GM12865 (cell line): ENCODE results near the gene OTOG.

Source experiments
- DNase-seq: peaks from one replicate; pipeline ENCODE4 v3.0.0; 2010; ENCODE audit warnings: low read depth
- H3K4me3 ChIP-seq: 2 replicates; pipeline ENCODE4 v1.5.1; 2011; ENCODE audit warnings: mild to moderate bottlenecking, low read depth, low read length, control low read depth
- TF ChIP-seq, protein P1 (sequence below): IDR thresholded peaks from 2 replicates; pipeline ENCODE4 v1.5.1; 2011; ENCODE audit warnings: low read length, control low read depth, low read depth, inconsistent platforms; ENCODE audit not compliant: insufficient read depth; ENCODE audit errors: missing control alignments

The OTOG gene

DNA sequence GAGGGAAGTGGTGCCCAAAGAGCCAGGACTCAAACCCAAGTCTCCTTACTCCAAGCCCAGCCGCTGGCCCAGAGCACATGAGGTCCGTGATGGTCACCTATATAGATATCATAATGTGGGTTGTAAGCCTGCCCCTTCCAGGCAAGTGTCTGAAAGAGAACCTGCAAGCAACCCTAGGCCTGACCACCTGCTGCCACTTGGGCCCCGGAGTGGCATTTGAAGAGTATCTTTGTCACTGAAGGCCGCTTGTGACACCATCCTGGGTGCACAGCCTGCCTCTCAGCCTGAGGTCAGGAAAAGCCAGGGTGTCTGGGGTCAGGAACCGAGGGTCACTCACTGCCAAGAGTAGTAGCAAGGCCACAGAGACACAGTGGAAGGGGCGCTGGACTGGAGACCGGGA is 32.4 kb downstream of the OTOG start:
- H3K4me3 ChIP-seq: no peak overlapping the region
- DNase-seq: no peak
- TF ChIP-seq, protein P1, sequence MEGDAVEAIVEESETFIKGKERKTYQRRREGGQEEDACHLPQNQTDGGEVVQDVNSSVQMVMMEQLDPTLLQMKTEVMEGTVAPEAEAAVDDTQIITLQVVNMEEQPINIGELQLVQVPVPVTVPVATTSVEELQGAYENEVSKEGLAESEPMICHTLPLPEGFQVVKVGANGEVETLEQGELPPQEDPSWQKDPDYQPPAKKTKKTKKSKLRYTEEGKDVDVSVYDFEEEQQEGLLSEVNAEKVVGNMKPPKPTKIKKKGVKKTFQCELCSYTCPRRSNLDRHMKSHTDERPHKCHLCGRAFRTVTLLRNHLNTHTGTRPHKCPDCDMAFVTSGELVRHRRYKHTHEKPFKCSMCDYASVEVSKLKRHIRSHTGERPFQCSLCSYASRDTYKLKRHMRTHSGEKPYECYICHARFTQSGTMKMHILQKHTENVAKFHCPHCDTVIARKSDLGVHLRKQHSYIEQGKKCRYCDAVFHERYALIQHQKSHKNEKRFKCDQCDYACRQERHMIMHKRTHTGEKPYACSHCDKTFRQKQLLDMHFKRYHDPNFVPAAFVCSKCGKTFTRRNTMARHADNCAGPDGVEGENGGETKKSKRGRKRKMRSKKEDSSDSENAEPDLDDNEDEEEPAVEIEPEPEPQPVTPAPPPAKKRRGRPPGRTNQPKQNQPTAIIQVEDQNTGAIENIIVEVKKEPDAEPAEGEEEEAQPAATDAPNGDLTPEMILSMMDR: no peak

DNA sequence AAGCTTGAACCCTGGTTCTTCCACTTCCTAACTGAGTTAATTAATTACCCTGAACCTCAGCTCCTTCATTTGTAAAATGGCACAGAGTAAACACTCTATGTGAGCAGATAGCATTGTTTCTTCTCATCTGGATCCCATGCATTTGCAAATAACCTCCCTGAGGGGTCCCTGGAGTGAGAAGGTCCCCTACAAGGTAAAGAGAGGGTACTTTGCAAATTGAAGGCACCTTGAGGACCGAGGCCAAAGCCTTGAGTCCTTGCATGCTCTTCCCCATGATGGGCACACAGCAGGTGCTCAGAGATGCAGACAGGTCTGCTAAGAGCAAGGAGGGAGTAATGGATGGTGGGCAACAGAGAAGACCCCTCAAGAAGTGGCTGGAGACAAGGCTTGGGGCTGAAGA is 33.2 kb downstream of the OTOG start:
- H3K4me3 ChIP-seq: no peak overlapping the region
- TF ChIP-seq, protein P1: no peak
- DNase-seq: no peak

DNA sequence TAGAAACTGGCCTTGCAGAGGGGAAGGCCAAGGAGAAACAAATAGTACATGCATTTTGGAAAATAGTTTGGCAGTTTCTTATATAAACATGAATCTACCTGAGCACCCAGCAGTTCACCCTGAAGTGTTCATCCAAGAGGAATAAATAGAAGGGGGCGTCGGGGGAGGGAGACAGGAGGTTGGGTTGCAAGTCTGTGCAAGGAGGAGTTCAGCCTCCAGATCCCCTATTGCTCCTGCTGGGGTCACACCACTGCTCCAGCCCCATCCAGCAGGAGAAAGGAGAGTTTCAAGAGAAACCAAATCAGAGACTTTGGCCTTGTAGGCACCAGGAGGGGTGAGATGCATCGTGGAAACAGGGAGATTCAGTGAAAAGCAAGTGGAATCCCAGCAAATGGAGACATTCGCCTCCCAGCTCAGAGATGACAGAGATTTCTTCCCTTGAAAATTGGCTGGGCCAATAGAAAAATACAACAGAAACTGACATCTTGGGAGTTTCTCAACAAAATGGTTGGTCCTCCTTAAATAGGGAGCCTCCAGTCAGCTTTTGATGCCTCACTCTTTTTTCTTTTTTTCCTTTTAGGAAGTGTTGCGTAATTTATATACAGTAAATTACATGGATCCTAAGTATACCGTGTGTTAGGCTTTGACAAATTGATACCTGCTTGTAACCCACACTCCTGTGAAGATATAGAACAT is 34.1 kb downstream of the OTOG start:
- no peak for DNase-seq
- TF ChIP-seq, protein P1: no peak
- no peak overlapping the region for H3K4me3 ChIP-seq

DNA sequence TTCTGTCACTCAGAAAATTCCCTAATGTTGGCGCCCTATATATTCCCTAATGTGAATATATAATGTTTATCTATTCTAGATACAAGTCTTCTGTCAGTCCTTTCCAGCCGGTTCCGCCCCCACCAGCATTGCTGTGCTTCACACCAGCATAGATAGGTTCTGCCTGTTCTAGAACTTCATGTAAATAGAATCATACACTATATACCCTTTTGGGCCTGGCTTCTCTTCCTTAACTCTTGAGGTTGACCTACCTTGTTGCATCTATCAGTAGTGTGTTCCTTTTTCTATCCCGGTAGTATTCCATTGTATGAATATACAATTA is 34.6 kb downstream of the OTOG start:
- TF ChIP-seq, protein P1: no peak
- DNase-seq: no peak
- H3K4me3 ChIP-seq: no peak overlapping the region

DNA sequence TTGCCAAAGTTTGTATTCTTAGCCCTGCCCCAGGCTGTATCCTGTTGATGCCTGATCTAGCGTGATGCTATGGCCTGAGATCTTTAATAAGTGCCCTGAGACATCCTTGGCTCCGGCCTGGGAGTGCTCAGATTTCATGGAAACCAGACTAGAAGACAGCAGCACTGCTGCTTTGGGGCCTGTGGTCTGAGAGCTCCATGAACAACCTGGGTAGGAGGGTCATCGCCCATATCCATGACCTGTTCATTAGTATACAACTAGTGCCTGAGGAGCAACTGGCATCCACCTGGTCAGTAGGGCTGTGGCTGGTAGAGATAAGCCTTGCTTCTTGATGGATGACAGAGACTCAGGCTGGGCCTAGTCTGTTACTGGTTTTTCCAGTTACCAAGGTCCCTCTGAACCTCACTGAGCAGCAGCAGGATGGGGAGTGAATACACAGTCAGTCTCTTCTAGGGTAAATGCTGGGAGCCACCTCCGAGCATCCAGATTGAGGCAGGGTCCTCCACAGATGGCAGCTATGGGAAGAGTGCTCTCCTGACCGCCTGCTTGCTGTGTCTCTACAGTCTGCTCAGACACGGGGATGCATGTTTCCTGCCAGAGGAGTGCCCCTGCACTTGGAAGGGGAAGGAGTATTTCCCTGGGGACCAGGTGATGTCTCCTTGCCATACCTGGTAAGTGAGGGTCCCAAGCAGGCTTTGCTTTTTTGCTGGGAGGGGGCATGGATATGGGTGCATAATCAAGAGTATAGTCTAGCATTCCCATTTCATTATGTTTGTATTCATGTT is 39.0 kb downstream of the OTOG start:
- no peak for DNase-seq
- H3K4me3 ChIP-seq: no peak overlapping the region
- TF ChIP-seq, protein P1: no peak

DNA sequence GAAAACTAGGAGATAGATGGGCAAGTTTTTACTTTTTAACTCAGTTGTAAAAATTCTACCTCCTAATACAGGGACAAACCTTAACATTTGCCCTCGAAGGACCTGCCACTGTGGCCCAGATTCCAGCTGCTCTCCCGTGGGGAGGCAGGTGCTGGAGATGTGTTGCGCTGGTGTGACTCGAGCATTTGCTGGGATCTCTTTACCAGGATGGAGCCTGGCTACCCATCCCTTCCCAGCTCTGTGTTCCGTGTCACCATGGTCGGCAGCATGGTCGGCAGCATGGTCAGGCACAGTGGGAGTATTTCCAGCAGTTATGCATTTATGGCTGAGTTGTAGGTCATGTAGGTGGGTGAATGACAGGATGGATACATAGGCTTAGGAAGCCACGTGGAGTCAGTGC is 41.1 kb downstream of the OTOG start:
- H3K4me3 ChIP-seq: no peak overlapping the region
- TF ChIP-seq, protein P1: no peak
- no peak for DNase-seq
